GM21528 (cell line): ENCODE results near the gene OR5AU1.
"Not testable (repeated sequence)": the region's sequence is repeated elsewhere in the genome, so short reads cannot be mapped to it uniquely, and the experiment has no call there.

ENCODE experiments used
- ATAC-seq: cut with Tn5 transposase; IDR thresholded peaks from one replicate; pipeline ENCODE4 v1.9.1; 2021; ENCODE audit warnings: mild to moderate bottlenecking, moderate library complexity; ENCODE audit not compliant: unreplicated experiment, low FRiP score

Gene OR5AU1

DNA sequence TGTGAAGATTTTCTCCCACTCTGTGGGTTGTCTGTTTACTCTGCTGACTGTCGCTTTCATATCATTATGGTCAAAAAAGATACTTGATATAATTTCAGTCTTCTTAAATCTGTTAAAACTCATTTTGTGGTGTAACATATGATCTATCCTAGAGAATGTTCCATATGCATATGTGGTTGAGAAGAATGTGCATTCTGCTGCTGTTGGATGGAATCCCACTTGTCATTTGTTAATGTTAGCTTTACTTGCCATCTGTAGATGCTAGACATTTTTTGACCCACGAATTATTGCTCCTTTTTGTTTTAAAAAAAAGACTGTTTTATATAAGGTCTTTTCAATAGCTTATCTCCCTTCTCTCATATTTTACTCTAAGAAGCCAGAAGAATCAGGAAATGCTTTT is 26.3 kb upstream of the OR5AU1 start:
- ATAC-seq: no peak

DNA sequence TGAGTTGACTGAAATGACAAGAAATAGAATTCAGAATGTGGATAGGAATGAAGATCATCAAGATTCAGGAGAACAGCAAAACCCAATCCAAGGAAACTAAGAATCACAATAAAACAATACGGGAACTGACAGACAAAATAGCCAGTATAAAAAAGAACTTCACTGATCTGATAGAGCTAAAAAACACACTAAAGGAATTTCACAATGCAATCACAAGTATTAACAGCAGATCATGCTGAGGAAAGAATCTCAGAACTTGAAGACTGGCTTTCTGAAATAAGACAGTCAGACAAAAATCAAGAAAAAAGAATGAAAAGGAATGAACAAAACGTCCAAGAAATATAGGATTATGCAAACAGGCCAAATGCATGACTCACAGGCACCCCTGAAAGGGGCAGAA is 15.3 kb upstream of the OR5AU1 start:
- no peak for ATAC-seq

DNA sequence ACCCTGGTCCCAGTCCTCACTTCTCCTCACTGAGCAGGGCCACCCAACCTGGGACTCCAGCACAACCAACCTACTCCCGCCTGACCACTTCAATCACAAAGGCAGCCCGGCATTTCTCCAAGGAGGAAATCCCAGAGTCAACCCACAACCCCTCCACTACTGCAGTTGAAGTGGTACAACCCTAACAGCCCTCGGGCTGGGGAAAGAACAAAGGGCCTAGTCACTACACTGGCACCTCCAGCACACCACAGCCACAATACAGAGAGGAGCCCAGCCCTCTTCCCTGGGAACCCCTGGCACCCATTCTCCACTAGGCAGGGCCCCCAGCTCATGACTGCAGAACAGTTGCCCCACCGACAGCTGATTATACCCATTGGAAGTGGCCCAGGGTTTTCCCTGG is 13.7 kb upstream of the OR5AU1 start:
- no peak for ATAC-seq

DNA sequence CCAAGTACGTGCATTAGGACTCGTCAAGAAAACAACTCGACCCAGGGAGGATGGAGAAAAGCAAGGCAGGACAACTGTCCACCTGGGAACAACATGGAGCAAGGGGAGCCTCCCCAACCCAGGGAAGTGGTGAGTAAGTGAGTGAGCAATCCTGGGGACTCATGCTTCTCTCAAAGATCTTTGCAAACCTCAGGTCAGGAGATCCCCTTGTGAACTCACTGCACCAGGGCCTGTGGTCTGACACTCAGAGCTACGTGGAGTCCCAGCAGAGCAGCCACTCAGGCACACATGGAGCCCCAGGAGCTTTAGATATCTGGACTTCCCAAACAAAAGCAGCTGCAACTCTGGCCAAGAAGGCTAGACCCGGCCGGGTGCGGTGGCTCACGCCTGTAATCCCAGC is 12.2 kb upstream of the OR5AU1 start:
- no peak for ATAC-seq

DNA sequence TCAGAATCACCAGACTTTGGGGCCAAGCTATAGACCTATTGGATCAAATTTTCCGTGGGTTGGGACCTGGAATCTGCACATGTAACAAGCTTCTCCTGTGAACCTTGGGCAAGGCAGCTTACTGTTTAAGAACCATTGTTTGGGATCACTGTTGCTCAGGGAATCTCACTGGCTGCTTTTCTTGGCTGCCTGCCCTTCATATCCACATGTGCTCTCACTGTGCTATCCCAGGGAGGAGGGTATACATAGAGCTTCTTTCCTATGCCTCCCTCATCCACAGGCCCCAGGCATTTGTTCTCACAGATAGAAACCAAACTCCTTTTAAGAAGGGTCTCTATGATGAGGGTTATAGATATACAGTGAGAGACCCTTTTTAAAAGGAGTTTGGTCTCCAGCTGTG is 9.8 kb upstream of the OR5AU1 start:
- ATAC-seq: not testable (repeated sequence)

DNA sequence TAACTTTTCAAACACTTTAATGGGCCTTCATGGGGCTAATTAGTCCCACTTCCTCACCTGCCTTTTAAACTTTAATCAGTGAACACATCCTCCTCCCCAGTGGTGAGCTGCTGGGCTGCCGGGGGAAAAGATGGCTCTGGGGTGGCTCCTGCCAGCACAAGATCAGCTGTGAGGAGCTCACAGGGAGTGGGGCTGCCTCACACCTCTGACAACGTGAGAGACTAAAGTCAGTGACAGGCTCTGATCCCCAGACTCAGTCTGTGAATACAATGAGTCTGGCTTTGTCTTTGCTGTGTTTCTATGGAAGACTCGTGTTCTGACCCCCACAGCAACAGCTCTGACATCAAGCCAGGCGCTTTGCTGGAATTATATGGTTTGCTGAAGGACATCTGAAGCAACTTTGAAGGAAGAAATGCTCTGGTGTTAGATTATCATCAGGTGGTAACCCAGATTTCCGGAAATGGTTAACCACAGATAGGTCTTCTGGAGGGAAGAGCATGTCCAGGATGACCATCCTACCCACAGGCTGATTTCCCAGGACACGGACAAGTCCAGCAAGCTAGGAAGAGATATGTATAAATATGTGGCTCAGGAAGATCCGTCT is 9.2 kb upstream of the OR5AU1 start:
- not testable (repeated sequence) for ATAC-seq

DNA sequence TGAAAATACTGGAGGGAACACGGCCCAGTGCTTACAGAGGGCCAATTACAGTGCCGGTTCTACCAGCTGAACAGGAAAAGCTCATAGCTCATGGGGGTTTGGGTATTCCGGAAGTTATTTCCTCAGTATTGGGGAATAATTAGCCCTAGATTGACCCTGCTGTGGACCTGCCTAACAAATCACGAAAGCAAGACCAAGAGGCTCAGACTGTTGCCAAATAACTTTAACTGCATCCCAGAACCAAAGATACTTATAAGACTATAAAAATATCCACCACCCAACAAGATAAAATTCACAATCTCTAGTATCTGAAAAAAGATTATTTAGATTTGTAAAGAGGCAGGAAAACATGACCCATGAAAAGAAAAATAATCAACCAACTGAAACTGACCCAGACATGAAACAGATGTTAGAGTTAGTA is 8.0 kb upstream of the OR5AU1 start:
- ATAC-seq: no peak

DNA sequence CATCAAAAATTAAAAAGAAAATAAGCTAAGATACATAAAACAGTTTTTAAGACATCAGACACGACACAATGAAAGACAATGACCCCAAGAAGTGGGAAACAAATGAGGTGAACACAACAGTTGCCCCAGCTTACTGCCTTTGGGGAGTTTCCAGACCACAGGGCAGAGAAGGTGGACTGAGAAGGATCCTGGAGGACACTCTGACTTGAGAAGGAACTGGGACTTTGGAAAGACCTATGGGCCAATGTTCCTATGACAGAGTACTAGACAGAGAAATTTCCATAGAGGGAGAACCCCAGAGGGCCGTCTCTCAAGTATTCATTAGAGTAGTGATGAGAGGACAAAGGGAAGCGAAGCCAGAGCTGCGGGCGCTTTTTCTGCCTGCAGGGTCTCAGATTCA is 6.2 kb upstream of the OR5AU1 start:
- no peak for ATAC-seq

DNA sequence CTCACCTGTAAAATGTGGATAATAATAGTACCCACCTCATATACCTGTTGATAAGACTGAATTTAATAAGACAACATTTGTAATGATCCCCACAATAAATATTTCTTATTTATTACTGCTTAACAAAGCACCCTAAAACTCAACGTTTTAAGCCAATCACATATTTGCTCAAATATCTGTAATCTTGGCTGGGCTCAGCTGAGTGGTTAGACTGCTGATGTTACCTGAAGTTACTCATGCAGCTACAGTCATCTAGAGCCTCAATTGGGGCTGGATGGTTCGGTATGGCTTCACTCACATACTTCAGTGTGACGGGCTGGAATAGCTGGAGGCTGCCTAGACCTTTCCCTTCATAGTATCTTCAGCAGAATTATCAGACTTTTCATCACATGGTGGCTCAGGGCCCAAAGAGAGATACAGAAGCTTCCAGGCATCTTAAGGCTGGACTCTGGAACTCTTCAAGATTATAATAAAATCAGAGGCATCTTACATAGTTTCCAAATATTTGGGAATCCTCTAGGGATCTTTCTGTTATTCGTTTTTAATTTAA is 4.3 kb upstream of the OR5AU1 start:
- no peak for ATAC-seq

DNA sequence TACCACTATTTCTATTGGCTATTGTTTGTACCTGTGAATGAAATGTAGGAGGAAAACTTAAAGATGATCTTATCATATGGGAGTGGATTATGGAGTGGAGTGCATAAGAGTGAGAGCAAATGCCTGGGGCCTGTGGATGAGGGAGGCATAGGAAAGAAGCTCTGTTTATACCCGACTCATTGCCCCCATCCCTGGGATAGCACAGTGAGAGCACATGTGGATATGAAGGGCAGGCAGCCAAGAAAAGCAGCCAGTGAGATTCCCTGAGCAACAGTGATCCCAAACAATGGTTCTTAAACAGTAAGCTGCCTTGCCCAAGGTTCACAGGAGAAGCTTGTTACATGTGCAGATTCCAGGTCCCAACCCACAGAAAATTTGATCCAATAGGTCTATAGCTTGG is 2.3 kb upstream of the OR5AU1 start:
- not testable (repeated sequence) for ATAC-seq

DNA sequence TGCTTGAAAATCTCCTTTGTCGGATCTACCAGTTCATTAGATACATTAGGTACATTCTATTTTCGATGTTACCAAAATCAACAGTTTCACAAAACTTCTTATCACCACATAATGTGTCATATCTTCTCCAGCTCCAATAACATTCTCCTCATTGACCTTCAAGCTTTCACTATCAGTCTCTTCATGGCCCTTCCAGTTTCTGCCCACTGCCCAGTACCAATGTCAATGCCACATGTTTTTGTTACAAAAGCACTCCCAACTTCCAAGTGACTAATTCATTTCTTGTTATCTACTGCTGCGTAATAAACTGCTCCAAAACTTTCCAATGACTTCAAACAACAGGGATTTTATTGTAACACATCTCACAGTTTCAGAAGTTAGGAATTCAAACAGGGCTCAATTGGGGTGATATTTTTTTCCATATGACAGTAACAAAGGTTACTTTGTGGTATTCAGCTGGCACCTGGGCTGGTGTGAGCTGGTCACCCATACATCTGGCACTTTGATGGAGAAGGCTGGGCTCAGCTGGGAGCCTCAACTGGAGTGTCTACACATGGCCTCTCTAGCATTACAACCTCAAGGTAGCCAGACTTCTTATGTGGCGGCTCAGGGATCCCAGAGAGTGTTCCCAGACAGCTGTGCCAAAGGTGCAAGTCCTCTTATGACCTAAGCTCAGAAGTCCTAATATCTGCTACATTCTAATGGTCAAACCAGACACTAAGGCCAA is 6.1 kb downstream of the OR5AU1 start:
- no peak for ATAC-seq

DNA sequence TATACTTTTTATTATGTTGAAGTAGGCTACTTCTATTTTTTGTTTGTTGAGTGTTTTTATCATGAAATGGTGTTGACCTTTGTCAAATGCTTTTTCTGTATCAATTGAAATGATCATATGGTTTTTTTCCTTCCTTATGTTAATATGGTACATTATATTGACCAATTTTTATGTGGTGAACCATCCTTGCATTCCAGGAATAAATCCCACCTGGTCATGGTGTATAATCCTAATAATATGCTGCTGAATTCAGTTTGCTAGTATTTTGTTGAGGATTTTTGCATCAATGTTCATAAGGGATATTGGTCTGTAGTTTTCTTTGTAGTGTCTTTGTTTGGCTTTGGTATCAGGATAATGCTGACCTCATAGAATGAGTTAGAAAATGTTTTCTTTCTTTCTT is 10.4 kb downstream of the OR5AU1 start:
- no peak for ATAC-seq

DNA sequence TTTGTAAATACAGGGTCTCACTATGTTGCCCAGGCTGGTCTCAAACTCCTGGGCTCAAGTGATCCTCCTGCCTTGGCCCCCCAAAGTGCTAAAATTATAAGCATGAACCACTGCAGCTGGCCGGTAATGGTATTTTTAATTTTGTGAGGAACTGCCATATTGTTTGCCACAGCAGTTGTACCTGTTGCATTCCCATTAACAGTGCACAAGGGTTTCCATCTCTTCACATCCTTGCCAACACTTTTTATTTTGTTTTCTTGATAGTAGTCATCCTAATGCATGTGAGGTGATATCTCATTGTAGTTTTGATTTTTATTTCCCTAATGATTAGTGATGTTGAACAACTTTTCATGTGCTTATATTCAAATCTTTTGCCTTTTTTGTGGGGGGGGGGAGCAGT is 13.5 kb downstream of the OR5AU1 start:
- no peak for ATAC-seq

DNA sequence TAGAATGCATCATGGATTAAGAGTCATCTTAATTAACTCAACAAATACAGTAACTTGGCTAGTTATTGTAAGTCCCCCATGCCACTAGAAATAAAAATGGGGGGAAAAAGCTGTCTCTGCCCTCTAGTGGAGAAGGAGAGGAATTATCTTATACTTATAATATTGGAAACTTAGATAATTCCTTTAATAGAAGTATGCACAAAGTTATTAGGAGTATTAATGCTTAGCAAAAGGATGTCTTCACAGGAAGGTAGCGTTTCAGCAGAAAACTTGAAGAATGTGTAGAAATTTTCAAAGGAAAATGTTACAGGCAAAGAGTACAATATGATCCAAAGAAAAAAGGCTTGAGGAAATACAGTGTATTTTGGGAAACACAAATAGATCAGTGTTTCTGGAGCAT is 19.8 kb downstream of the OR5AU1 start:
- ATAC-seq: no peak

DNA sequence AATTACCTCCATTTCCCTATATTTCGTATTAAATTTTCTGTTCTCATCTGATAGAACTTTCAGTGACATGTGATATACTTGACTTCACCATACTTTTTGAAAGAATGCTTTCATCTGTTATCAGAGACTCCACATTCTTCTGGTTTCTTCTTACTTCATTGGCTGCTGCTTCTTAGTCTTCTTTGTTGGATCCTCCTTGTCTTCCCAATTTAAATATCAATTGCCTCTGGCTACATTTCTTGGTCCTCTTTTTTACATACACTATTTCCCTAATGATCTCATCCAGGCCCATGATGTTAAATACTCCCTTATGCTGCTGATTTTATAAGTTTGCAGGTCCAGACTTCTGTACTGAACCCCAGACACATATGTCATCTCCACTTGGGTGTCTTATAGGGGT is 22.0 kb downstream of the OR5AU1 start:
- no peak for ATAC-seq

DNA sequence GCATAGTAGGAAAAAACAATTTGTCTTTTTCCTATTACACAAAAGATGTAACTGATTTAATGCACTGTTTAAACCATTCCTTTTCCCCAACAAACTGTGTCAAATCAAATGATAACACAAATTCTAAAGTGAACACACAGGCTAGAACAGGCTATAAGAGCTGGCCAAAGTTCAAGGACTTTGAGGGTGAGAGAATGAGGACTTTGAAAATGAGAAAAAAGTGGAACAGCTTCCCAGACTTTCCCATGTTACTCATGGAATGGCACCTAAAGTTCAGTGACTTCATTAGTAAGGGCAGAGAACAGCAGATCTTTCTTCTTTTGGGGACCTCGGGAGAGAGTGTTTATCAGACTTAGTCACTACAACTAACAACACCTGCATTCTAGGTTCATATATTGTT is 32.4 kb downstream of the OR5AU1 start:
- ATAC-seq: no peak

DNA sequence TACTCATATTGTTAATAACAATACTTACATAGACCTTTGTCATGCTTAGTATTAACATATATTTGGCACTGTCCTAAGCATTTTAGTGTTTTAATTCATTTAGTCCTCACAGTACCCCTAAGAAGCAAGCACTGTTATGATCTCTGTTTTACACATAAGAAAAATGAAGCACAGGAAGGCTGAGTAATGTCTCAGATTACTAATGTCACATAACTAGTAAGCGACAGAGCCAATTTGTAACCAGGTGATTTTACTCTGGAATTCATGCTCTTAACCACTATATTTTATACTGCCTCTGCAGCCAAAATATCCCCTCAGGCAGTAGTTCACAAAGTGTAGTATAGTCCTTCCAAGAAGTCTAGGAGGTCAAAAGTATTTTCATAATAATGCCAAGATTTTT is 34.7 kb downstream of the OR5AU1 start:
- ATAC-seq: no peak

DNA sequence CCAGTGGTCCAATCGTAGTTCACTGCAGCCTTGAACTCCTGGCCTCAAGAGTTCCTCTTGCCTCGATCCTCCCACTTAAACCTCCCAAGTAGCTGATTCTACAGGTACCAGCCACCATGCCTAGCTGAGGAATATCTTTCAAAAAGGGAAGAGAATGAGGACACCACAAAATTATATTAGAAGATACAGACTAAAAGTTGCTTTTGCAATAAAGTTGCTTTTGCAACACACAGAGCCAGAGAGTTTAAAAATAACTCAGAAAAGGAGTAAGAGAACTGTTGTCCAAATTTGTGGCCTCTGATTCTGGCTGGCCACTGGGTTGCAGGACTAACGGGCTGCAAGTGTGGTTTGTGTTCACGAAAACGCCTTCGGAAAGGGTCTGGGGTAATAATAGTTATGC is 35.2 kb downstream of the OR5AU1 start:
- ATAC-seq: no peak

DNA sequence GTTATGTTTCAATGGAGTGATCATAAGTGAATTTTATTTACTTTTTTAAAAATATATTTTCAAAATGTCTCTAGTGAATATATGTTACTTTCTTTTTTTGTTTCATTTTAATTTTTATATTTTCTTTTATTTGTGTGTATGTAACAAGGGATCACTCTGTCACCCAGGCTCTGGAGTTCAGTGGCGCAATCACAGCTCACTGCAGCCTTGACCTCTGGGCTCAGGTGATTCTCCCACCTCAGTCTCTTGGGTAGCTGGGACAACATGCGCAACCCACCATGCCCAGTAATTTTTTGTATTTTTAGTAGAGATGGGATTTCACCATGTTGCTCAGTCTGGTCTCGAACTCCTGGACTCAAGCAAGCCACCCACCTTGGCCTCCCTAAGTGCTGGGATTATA is 36.9 kb downstream of the OR5AU1 start:
- no peak for ATAC-seq

DNA sequence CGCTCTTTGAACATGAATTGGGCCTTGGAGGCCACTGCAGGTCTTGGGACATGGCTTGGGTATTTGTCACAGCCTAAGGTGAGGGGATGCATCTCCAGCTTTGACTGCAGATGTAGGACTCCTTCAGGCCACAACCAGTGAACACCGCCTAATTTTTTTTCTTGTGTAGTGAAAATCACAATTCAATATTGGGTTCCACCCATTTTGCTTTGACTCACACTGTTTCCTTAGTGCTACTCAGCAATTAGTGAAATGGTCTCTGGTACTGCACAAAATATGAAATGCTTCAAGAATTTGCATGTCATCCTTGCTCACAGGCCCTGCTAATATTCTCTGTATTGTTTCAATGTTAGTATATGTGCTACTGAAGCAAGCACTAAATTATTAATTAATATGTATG is 42.5 kb downstream of the OR5AU1 start:
- ATAC-seq: no peak

DNA sequence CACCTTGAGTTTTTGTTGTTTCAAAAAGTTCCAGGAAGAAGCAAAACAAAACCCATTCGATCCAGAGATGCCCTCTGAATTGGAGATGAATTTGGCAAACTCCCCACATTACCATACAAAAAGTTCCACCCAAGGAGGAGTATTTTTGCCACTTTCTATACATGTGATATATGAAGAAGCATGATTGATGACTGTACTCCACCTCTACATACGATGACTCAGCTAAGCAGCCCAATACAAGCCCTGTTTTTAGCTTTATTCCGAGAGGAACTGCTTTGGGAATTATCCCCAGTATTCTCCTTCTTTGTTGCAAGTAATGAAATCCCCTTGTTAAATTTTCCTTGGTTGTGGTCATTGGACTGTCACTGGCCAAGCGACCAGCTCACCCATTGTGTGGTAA is 43.6 kb downstream of the OR5AU1 start:
- ATAC-seq: no peak
